ENCODE measurements around the gene RPL5.

- no peak for TF ChIP-seq CTCF (conservative IDR thresholded peaks at IDR 0.05)
- TF ChIP-seq ZFX (IDR thresholded peaks at IDR 0.05), result no peak
These were observed 40.3 kb upstream of the RPL5 start for GRCh38 chr1:92791487-92792066.

All from C4-2B (cell line).